Choroid plexus epithelial cell (primary cell): ENCODE results near the gene AHR.

Experiments used
- DNase-seq: peaks from one replicate; pipeline ENCODE4 v3.0.0-alpha.2; 2010; ENCODE audit warnings: low read depth
- H3K4me3 ChIP-seq: 2 replicates; pipeline ENCODE4 v1.5.1; 2011; ENCODE audit warnings: low read depth, mild to moderate bottlenecking, control low read depth, low read length, moderate library complexity
- CTCF ChIP-seq: conservative IDR thresholded peaks from 2 replicates; pipeline ENCODE4 v1.5.1; 2011; ENCODE audit warnings: low read depth, mild to moderate bottlenecking, control low read depth, inconsistent platforms, low read length, moderate library complexity

The AHR gene

GRCh38 chr7:17320102-17320497 is 21.6 kb downstream of the AHR start:
- no peak for TF ChIP-seq CTCF
- H3K4me3 ChIP-seq: no peak overlapping the region
- no peak for DNase-seq

GRCh38 chr7:17320657-17321056 is 22.2 kb downstream of the AHR start:
- no peak for TF ChIP-seq CTCF
- no peak overlapping the region for H3K4me3 ChIP-seq
- DNase-seq: no peak

- TF ChIP-seq CTCF: no peak
- H3K4me3 ChIP-seq: no peak overlapping the region
- DNase-seq: no peak
Observed at GRCh38 chr7:17325364-17325763, 26.9 kb downstream of the AHR start.

GRCh38 chr7:17326378-17326777 is 27.9 kb downstream of the AHR start:
- no peak for DNase-seq
- H3K4me3 ChIP-seq: no peak overlapping the region
- no peak for TF ChIP-seq CTCF

DNA sequence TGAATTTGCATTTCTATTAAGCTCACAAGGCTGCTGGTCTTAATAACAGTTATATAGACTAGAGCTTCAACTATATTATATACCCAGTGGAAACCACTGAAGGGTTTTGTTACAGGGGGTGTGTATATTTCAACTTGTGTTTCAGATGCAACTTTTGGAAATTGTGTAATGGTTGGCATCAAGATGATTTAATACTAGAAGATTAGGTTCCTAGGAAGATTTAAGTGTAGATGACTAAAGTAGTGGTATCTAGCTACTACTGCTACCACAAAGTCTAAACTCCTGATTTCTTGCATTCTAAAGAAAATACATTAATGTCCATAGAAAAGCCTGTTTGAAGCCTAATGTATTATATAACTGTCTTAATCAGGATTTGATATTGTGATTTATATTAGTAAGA is 30.2 kb downstream of the AHR start:
- no peak for TF ChIP-seq CTCF
- DNase-seq: no peak
- no peak overlapping the region for H3K4me3 ChIP-seq

DNA sequence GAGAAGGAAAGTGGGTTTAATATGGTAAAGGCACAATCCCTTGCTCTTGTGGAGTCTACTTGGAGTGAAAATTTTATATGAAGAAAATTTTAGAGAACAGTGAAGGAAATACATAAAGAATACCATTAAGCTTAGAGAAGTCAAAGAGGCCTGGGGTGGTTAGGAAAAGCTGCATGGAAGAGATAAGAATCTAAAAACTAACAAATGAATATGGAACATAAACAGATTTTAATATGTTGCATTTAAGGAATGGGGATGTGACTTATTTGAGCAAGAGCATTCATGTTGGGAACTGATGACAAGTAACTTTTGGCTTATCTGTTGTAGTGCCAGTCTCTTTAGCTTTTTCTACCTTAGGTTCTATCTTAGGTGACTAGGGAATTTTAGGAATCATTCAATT is 31.0 kb downstream of the AHR start:
- DNase-seq: no peak
- H3K4me3 ChIP-seq: no peak overlapping the region
- TF ChIP-seq CTCF: no peak

DNA sequence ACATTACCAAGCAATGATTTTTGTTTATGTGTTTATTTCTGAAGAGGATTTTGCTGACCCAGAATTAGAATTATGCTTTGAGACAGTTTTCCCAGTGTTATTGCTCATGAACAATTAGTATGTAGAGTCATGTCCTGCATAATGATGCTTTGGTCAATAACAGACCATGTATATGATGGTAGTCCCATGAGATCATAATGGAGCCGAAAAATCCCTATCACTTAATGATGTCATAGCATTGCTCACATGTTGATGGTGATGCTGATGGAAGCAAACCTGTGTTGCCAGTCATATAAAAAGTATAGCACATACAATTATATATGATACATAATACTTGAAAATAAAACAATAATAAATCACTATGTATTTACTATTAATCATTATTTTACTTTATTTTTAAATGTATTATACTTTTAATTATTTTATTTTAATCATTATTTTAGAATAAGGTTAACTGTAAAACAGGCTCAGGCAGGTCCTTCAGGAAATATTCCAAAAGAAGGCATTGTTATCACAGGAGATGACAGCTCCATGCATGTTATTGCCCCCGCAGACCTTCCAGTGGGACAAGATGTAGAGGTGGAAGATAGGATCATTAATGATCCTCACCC is 33.5 kb downstream of the AHR start:
- no peak overlapping the region for H3K4me3 ChIP-seq
- no peak for DNase-seq
- no peak for TF ChIP-seq CTCF
